HepG2 (cell line): ENCODE results near the gene HSCB.

ENCODE experiments used
- DPF2 ChIP-seq: sonication (generic); formaldehyde crosslinking; IDR thresholded peaks from 2 replicates; pipeline ENCODE4 v1.4.0; 2020; ENCODE audit warnings: mild to moderate bottlenecking, low read depth, missing genetic modification reagents, borderline replicate concordance
- GTF2F1 ChIP-seq: fragments of 150-350 bp; IDR thresholded peaks from 2 replicates; pipeline ENCODE4 v1.6.1; 2014; ENCODE audit warnings: low read length
- KLF9 ChIP-seq: IDR thresholded peaks from 2 replicates; pipeline ENCODE4 v1.6.1; 2016; ENCODE audit warnings: low read depth
- MTA3 ChIP-seq: sonication (generic); formaldehyde crosslinking; IDR thresholded peaks from 2 replicates; pipeline ENCODE4 v1.4.0; 2020; ENCODE audit warnings: missing genetic modification reagents
- MYNN ChIP-seq: sonication (generic); formaldehyde crosslinking; IDR thresholded peaks from 2 replicates; pipeline ENCODE4 v1.4.0; 2020; ENCODE audit warnings: mild to moderate bottlenecking, low read depth, missing genetic modification reagents
- SIN3A ChIP-seq: IDR thresholded peaks from 2 replicates; pipeline ENCODE4 v1.6.1; 2011; ENCODE audit warnings: low read depth, mild to moderate bottlenecking, control low read depth, low read length, borderline replicate concordance
- ZNF318 ChIP-seq: sonication (generic); formaldehyde crosslinking; IDR thresholded peaks from 2 replicates; pipeline ENCODE4 v1.4.0; 2020; ENCODE audit warnings: mild to moderate bottlenecking, missing genetic modification reagents
- ZNF841 ChIP-seq: sonication (generic); formaldehyde crosslinking; IDR thresholded peaks from 2 replicates; pipeline ENCODE4 v1.8.1; 2023; ENCODE audit warnings: missing genetic modification reagents, borderline replicate concordance

- TF ChIP-seq SIN3A, result no peak
- TF ChIP-seq GTF2F1, result no peak
- TF ChIP-seq KLF9 (CRISPR knock-in tag), result no peak
- TF ChIP-seq MYNN (CRISPR knock-in tag), result no peak
- TF ChIP-seq ZNF841, result no peak
- TF ChIP-seq ZNF318 (CRISPR knock-in tag), result no peak
- no peak for TF ChIP-seq MTA3 (CRISPR knock-in tag)
- TF ChIP-seq DPF2 (CRISPR knock-in tag), result no peak
These were observed 7.4 kb upstream of the HSCB start for GRCh38 chr22:28734393-28734792.
